Testis (tissue), 3 donors: Measurements from ENCODE around the gene MRGPRE. TPM values are rescaled to one million over a fixed set of nuclear protein-coding genes. Genes with fewer than 3 reads are reported as not detected.

Experiments
- DNase-seq: peaks from one replicate; pipeline ENCODE4 v3.0.0-alpha.2; 2019
- H3K27ac ChIP-seq, 2 donors: fragments of 200-600 bp; sonication (generic); one replicate each; pipeline ENCODE4 v1.5.1; 2019
- H3K27me3 ChIP-seq: fragments of 200-600 bp; sonication (generic); one replicate; pipeline ENCODE4 v1.5.1; 2019
- H3K36me3 ChIP-seq: fragments of 200-600 bp; sonication (generic); one replicate; pipeline ENCODE4 v1.5.1; 2017; ENCODE audit warnings: low read depth; ENCODE audit errors: missing control alignments
- H3K4me1 ChIP-seq: fragments of 200-600 bp; sonication (generic); one replicate; pipeline ENCODE4 v1.5.1; 2019
- H3K4me3 ChIP-seq, 2 donors: fragments of 200-600 bp; sonication (generic); one replicate each; pipeline ENCODE4 v1.5.1; 2017 to 2019
- H3K9me3 ChIP-seq: fragments of 200-600 bp; sonication (generic); one replicate; pipeline ENCODE4 v1.5.1; 2017
- POLR2A ChIP-seq: fragments of 450-650 bp; IDR thresholded peaks from one replicate; pipeline ENCODE4 v1.6.1; 2017; ENCODE audit warnings: antibody characterized with exemption, mild to moderate bottlenecking, moderate library complexity
- WGBS, 2 donors: methylation state at CpG; one replicate each; pipeline ENCODE4 v1.1.5; 2018; 5-methylcytosine and 5-hydroxymethylcytosine counted together
- intact Hi-C: fragments of 100-400 bp; cut with DNase I; formaldehyde crosslinking; loops from one replicate; pipeline ENCODE4 v1.15.1; 2023; ENCODE audit warnings: low total_unique reads
- polyA plus RNA-seq: library from polyadenylated mRNA; stranded (reverse); fragments of 350-450 nt; fragmentation: Illumina TruSeq; extraction: RNeasy Lipid Tissue Mini Kit (QIAGEN cat#74804); gene quantifications from one replicate; pipeline ENCODE4 v1.2.3, GENCODE V29; 2014; ENCODE audit warnings: low read depth, low replicate concordance; ENCODE audit not compliant: insufficient read depth
- total RNA-seq, 2 donors: library from RNA; depleted of rRNA; stranded (reverse); fragments of >200 nt; gene quantifications; one replicate each; pipeline ENCODE4 v1.2.3, GENCODE V29; 2016
- TF ChIP-seq, protein P1 (sequence below), 3 experiments: fragments of 450-650 bp in 2 of 3; fragments of 200-600 bp in 1 of 3; sonication (generic) in 1 of 3; IDR thresholded peaks; one replicate each; pipeline ENCODE4 v1.5.1; 2016 to 2019; ENCODE audit warnings: antibody characterized with exemption in 3 of 3, mild to moderate bottlenecking in 2 of 3, moderate library complexity in 1 of 3

The MRGPRE gene
- total and polyA plus RNA-seq, 3 donors from 2014 or later, result 0.30 to 1.0 (median 0.93) TPM

DNA sequence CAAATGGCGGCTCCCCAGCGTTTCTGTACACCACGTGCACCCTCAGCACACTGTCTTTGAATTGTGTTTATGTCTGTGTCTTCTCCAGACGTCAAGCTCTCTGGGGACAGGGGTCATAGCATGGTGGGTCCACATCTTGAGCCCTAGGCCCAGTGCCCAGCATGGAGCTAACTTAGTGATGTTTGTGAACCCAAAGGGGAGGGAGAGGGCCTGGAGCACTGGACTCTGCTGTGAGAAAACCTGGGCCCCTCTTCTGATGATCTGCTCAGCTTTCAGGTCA, 17.9 kb downstream of the MRGPRE start:
- TF ChIP-seq, protein P1, sequence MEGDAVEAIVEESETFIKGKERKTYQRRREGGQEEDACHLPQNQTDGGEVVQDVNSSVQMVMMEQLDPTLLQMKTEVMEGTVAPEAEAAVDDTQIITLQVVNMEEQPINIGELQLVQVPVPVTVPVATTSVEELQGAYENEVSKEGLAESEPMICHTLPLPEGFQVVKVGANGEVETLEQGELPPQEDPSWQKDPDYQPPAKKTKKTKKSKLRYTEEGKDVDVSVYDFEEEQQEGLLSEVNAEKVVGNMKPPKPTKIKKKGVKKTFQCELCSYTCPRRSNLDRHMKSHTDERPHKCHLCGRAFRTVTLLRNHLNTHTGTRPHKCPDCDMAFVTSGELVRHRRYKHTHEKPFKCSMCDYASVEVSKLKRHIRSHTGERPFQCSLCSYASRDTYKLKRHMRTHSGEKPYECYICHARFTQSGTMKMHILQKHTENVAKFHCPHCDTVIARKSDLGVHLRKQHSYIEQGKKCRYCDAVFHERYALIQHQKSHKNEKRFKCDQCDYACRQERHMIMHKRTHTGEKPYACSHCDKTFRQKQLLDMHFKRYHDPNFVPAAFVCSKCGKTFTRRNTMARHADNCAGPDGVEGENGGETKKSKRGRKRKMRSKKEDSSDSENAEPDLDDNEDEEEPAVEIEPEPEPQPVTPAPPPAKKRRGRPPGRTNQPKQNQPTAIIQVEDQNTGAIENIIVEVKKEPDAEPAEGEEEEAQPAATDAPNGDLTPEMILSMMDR (IDR thresholded peaks at IDR 0.05), result no peak
- no peak for TF ChIP-seq POLR2A
- no peaks in the 10 kb centered on the region for H3K27me3 ChIP-seq
- intact Hi-C loops, result loop anchor here (10.0 kb wide), 1 partner anchor 110 kb away; no protein-coding TSS in a partner anchor

DNA sequence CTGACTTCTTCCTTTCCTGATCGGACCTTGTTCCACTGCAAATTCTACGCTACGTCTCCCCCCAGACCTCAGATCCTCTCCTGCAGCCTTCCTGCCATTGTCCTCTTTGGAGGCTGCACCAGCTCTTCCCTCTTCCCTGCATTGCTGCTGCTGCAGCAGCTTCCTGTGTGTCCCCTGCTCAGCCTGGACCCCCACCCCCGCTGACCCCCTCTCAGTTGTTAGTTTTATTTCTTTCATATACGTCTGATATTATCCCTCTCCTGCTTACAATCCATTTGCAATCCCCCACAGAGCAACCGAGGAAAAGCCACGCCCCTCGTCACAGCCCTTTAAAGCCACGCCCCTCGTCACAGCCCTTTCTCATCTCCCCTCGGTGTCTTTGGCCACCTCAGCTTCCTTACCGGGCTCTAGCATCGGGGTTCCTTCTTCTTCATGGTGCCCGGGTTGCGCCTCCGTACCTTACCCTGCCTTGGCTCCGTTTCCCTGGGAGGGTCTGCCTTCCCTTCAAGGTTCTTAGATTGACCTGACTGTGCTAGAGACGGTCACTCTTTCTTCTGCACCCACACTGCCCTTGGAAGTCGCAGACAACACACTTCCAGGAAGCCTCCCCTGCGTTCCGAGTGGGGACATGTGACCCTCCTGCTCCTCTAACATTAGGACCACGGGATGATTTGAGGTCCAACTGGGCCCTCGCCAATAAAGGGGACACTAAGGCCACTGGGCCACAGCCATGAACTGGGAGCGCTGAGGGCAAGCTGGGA, 18.4 kb downstream of the MRGPRE start:
- H3K27me3 ChIP-seq, result no peaks in the 10 kb centered on the region
- H3K9me3 ChIP-seq, result no peaks in the 10 kb centered on the region
- no peaks in the 10 kb centered on the region for H3K36me3 ChIP-seq
- no peak overlapping the region for H3K4me3 ChIP-seq
- intact Hi-C loops, result loop anchor here (10.0 kb wide), 1 partner anchor 109 kb away; no protein-coding TSS in a partner anchor
- H3K4me1 ChIP-seq, result no peaks in the 10 kb centered on the region
- H3K27ac ChIP-seq, result no peak overlapping the region
- 63 to 65% methylated on average over 24 of the region's 24 CpGs for WGBS, 2 donors
- no peak for DNase-seq
- no peak for TF ChIP-seq POLR2A
- TF ChIP-seq, protein P1 (IDR thresholded peaks at IDR 0.05), result no peak

More for the DNA sequence above, 17.9 kb downstream of the MRGPRE start:
- no peak overlapping the region for H3K4me3 ChIP-seq
- H3K36me3 ChIP-seq, result no peaks in the 10 kb centered on the region
- WGBS, 2 donors, result 70 to 85% methylated on average over 4 of the region's 4 CpGs
- H3K4me1 ChIP-seq, result no peaks in the 10 kb centered on the region
- H3K27ac ChIP-seq, result no peak overlapping the region
- no peak for DNase-seq
- no peaks in the 10 kb centered on the region for H3K9me3 ChIP-seq

DNA sequence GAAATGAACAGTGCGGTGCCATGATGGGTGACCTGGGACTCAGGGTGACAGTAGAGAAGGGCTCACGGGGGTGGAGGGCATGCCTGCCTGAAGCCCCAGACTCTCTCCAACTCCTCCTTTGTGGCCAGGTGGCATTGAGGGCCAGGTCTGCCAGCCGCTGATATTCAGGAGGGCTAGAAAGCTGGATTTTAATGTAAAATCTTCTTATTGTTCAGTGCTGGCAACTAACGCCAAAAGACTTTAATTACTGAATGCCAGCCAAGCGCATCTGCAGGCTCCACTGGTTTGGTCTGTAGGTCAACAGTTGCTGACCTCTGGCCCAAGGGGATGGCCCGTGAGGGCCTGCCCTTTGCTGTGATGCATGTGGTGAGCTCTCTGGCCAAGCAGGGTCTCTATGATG, 23.9 kb downstream of the MRGPRE start:
- H3K36me3 ChIP-seq, result no peaks in the 10 kb centered on the region
- no peaks in the 10 kb centered on the region for H3K27me3 ChIP-seq
- H3K9me3 ChIP-seq, result no peaks in the 10 kb centered on the region
- H3K27ac ChIP-seq, result no peak overlapping the region
- WGBS, 2 donors, result 90 to 95% methylated on average over 6 of the region's 6 CpGs
- TF ChIP-seq, protein P1 (IDR thresholded peaks at IDR 0.05), result no peak
- TF ChIP-seq POLR2A, result no peak
- intact Hi-C loops, result no loop called here
- no peak overlapping the region for H3K4me3 ChIP-seq
- no peaks in the 10 kb centered on the region for H3K4me1 ChIP-seq
- DNase-seq, result no peak

DNA sequence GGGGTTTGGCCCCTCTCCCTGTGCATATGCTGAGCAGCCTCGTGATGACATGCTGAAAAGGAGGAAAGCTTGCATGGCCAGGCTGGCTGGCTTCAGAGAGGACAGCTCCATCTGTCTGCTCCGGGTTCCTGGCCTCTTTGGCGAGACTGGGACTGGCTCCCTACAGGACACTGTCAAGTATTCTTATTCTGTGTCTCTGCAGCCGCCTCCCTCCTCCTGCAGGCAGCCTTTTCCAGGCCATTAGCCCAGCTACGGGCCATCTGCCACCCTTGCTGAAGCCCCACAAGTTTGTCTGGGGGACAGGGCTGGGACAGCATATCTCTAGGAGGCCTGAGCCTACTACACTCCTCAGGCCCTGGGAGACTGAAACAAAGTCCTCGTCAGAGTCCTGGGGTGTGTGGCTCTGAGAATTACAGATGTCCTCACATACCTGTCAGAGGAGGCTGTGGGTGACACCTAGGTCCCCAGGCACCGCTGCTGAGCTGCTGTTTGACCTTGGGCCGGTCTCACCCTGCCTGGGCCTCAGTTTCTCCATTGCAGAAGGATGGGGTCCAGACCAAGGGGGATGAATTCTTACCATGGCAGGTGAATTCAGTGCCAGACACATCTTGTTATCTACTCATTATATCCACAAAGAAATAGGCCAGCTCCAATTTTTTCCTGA, 24.6 kb downstream of the MRGPRE start:
- TF ChIP-seq POLR2A, result no peak
- TF ChIP-seq, protein P1 (IDR thresholded peaks at IDR 0.05), result no peak
- intact Hi-C loops, result no loop called here
- Histone ChIP-seq H3K36me3 (no peaks in the 10 kb centered on the region), H3K27ac (no peak overlapping the region), H3K27me3 (no peaks in the 10 kb centered on the region), H3K9me3 (no peaks in the 10 kb centered on the region), H3K4me3 (no peak overlapping the region), H3K4me1 (no peaks in the 10 kb centered on the region)
- no peak for DNase-seq
- 90 to 93% methylated on average over 6 to 8 of the region's 8 CpGs for WGBS, 2 donors

DNA sequence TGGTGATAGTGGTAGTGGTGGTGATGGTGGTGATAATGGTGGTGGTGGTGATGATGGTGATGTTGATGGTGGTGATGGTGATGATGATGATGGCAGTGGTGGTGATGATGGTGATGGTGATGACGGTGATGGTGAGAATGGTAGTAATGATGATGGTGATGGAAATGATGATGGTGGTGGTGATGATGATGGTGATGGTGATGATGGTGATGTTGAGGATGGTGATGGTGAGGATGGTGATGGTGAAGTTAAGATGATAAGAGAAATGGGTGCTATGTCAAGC, 25.4 kb downstream of the MRGPRE start:
- no peaks in the 10 kb centered on the region for H3K36me3 ChIP-seq
- no peaks in the 10 kb centered on the region for H3K27me3 ChIP-seq
- WGBS, 2 donors, result 90 to 91% methylated on average over 1 of the region's 1 CpG
- no peak overlapping the region for H3K4me3 ChIP-seq
- no peaks in the 10 kb centered on the region for H3K4me1 ChIP-seq
- H3K27ac ChIP-seq, result no peak overlapping the region
- TF ChIP-seq POLR2A, result no peak
- TF ChIP-seq, protein P1 (IDR thresholded peaks at IDR 0.05), result no peak
- intact Hi-C loops, result no loop called here
- H3K9me3 ChIP-seq, result no peaks in the 10 kb centered on the region
- DNase-seq, result no peak
